H1 (cell line): ENCODE results near the gene RGS3. TPM values are rescaled to one million over a fixed set of nuclear protein-coding genes. Genes with fewer than 3 reads are reported as not detected.

ENCODE experiments used
- EGR1 ChIP-seq: IDR thresholded peaks from 2 replicates; pipeline ENCODE4 v1.6.1; 2011; ENCODE audit warnings: low read depth, low read length, borderline replicate concordance
- EP300 ChIP-seq, 2 experiments: IDR thresholded peaks; 1 replicate in 1 of 2; 2 replicates in 1 of 2; pipeline ENCODE4 v1.6.1; 2011 to 2012; ENCODE audit warnings: low read depth in 2 of 2, low read length in 2 of 2, mild to moderate bottlenecking in 2 of 2, borderline replicate concordance in 1 of 2, inconsistent platforms in 1 of 2, moderate library complexity in 1 of 2
- KDM4A ChIP-seq: IDR thresholded peaks from one replicate; pipeline ENCODE4 v1.7.1; 2012; ENCODE audit warnings: low read depth, mild to moderate bottlenecking, moderate library complexity, low read length, inconsistent platforms; ENCODE audit not compliant: severe bottlenecking
- SP2 ChIP-seq: IDR thresholded peaks from 2 replicates; pipeline ENCODE4 v1.6.1; 2012; ENCODE audit warnings: mild to moderate bottlenecking, low read length, inconsistent platforms
- SP4 ChIP-seq: IDR thresholded peaks from 2 replicates; pipeline ENCODE4 v1.6.1; 2012; ENCODE audit warnings: low read length, inconsistent platforms
- TCF12 ChIP-seq: IDR thresholded peaks from 2 replicates; pipeline ENCODE4 v1.6.1; 2011; ENCODE audit warnings: low read depth, mild to moderate bottlenecking, low read length
- ZNF274 ChIP-seq: IDR thresholded peaks from 2 replicates; pipeline ENCODE4 v1.7.0; 2012; ENCODE audit warnings: low read length, borderline replicate concordance; ENCODE audit errors: extremely low read depth
- polyA plus RNA-seq, 7 experiments: library from polyadenylated mRNA; depleted of rRNA in 3 of 7; stranded (reverse) in 5 of 7; unstranded in 2 of 7; fragments of >200 nt in 5 of 7; fragments of 200-250 nt in 2 of 7; gene quantifications; 1 replicate in 5 of 7; 2 replicates in 1 of 7; 4 replicates in 1 of 7; pipeline versions ENCODE4 v1.2.1 to v1.2.3, GENCODE V29; 2011 to 2013; ENCODE audit warnings: missing spikeins in 2 of 7, mixed read lengths in 2 of 7
- total RNA-seq: library from RNA; stranded (reverse); fragmentation: NEBNext Ultra II Directional; extraction: Animal tissue kit (Norgen Biotek cat#: 25700); gene quantifications from 2 replicates; pipeline ENCODE4 v1.2.1, GENCODE V29; 2021
- TF ChIP-seq, protein P1 (sequence below): fragments of 300-600 bp; sonication (generic); IDR thresholded peaks from 2 replicates; pipeline ENCODE4 v1.7.1; 2012; ENCODE audit warnings: low read length, moderate library complexity, mild to moderate bottlenecking, inconsistent platforms; ENCODE audit not compliant: insufficient replicate concordance

RGS3 gene
- total and polyA plus RNA-seq, 2 of the 8 experiments (the other 6 are each of a cell fraction or from before 2014, with no cell fraction given), result 12.6 to 18.2 TPM

DNA sequence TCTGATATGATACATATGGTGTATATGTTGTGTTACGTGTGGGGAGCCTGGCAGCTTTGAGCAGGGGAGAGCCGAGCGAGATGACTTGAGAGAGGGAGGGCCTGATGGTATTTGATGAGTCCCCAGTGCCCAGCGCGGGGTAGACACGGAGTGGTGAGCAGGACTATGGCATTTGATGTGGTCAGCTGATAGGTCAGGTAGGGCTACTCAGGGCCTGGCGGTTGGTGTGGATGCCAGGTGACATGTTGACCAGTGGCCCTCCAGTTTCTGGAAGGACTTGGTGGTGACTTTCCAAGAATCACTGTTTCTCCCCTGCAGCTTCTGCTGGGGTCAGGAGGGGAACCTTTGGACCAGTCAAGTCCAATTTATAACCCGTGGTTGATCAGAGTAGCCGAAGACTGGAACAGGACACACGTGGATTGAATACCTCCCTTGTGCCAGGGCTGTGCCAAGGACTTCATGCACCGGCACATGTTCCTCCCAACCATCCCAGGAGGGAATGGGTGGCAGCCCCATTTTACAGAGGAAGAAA, 148.8 kb downstream of the RGS3 start (continued):
- TF ChIP-seq, protein P1, sequence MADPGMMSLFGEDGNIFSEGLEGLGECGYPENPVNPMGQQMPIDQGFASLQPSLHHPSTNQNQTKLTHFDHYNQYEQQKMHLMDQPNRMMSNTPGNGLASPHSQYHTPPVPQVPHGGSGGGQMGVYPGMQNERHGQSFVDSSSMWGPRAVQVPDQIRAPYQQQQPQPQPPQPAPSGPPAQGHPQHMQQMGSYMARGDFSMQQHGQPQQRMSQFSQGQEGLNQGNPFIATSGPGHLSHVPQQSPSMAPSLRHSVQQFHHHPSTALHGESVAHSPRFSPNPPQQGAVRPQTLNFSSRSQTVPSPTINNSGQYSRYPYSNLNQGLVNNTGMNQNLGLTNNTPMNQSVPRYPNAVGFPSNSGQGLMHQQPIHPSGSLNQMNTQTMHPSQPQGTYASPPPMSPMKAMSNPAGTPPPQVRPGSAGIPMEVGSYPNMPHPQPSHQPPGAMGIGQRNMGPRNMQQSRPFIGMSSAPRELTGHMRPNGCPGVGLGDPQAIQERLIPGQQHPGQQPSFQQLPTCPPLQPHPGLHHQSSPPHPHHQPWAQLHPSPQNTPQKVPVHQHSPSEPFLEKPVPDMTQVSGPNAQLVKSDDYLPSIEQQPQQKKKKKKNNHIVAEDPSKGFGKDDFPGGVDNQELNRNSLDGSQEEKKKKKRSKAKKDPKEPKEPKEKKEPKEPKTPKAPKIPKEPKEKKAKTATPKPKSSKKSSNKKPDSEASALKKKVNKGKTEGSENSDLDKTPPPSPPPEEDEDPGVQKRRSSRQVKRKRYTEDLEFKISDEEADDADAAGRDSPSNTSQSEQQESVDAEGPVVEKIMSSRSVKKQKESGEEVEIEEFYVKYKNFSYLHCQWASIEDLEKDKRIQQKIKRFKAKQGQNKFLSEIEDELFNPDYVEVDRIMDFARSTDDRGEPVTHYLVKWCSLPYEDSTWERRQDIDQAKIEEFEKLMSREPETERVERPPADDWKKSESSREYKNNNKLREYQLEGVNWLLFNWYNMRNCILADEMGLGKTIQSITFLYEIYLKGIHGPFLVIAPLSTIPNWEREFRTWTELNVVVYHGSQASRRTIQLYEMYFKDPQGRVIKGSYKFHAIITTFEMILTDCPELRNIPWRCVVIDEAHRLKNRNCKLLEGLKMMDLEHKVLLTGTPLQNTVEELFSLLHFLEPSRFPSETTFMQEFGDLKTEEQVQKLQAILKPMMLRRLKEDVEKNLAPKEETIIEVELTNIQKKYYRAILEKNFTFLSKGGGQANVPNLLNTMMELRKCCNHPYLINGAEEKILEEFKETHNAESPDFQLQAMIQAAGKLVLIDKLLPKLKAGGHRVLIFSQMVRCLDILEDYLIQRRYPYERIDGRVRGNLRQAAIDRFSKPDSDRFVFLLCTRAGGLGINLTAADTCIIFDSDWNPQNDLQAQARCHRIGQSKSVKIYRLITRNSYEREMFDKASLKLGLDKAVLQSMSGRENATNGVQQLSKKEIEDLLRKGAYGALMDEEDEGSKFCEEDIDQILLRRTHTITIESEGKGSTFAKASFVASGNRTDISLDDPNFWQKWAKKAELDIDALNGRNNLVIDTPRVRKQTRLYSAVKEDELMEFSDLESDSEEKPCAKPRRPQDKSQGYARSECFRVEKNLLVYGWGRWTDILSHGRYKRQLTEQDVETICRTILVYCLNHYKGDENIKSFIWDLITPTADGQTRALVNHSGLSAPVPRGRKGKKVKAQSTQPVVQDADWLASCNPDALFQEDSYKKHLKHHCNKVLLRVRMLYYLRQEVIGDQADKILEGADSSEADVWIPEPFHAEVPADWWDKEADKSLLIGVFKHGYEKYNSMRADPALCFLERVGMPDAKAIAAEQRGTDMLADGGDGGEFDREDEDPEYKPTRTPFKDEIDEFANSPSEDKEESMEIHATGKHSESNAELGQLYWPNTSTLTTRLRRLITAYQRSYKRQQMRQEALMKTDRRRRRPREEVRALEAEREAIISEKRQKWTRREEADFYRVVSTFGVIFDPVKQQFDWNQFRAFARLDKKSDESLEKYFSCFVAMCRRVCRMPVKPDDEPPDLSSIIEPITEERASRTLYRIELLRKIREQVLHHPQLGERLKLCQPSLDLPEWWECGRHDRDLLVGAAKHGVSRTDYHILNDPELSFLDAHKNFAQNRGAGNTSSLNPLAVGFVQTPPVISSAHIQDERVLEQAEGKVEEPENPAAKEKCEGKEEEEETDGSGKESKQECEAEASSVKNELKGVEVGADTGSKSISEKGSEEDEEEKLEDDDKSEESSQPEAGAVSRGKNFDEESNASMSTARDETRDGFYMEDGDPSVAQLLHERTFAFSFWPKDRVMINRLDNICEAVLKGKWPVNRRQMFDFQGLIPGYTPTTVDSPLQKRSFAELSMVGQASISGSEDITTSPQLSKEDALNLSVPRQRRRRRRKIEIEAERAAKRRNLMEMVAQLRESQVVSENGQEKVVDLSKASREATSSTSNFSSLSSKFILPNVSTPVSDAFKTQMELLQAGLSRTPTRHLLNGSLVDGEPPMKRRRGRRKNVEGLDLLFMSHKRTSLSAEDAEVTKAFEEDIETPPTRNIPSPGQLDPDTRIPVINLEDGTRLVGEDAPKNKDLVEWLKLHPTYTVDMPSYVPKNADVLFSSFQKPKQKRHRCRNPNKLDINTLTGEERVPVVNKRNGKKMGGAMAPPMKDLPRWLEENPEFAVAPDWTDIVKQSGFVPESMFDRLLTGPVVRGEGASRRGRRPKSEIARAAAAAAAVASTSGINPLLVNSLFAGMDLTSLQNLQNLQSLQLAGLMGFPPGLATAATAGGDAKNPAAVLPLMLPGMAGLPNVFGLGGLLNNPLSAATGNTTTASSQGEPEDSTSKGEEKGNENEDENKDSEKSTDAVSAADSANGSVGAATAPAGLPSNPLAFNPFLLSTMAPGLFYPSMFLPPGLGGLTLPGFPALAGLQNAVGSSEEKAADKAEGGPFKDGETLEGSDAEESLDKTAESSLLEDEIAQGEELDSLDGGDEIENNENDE, result no peak
- no peak for TF ChIP-seq SP4
- no peak for TF ChIP-seq TCF12
- no peak for TF ChIP-seq SP2
- TF ChIP-seq EGR1, result no peak
- no peak for TF ChIP-seq KDM4A
- TF ChIP-seq EP300 (IDR thresholded peaks at IDR 0.05; ENCODE audit: borderline replicate concordance in 1 of 2, low read depth in 2 of 2, low read length in 2 of 2), result no peak
- no peak for TF ChIP-seq ZNF274
